ENCODE data around the gene MAIP1.

The MAIP1 gene

DNA sequence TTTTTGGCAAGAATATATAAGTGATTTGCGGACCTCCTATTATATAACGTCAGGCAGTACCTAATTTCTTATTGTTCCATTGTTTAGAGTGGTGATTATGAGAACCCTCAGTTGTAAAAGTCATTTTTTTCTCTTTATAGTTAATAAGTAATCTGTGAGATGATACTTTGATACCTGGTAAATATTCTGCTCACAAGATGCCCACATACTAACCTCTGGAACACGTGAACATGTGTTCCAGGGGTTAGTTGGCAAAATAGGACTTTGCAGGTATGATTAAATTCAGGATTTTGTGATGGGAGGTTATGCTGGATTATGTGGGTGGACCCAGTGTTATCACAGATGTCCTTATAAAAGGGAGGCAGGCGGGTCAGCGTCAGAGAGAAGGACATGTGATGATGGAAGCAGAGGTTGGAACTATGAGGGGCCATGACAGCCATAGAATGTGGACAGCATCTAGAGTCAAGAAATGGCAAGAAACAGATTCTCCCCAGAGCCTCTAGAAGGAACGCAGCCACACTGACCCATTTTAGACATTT lies 16.8 kb downstream of the MAIP1 start:
- TF ChIP-seq, protein P1, sequence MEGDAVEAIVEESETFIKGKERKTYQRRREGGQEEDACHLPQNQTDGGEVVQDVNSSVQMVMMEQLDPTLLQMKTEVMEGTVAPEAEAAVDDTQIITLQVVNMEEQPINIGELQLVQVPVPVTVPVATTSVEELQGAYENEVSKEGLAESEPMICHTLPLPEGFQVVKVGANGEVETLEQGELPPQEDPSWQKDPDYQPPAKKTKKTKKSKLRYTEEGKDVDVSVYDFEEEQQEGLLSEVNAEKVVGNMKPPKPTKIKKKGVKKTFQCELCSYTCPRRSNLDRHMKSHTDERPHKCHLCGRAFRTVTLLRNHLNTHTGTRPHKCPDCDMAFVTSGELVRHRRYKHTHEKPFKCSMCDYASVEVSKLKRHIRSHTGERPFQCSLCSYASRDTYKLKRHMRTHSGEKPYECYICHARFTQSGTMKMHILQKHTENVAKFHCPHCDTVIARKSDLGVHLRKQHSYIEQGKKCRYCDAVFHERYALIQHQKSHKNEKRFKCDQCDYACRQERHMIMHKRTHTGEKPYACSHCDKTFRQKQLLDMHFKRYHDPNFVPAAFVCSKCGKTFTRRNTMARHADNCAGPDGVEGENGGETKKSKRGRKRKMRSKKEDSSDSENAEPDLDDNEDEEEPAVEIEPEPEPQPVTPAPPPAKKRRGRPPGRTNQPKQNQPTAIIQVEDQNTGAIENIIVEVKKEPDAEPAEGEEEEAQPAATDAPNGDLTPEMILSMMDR (IDR thresholded peaks at IDR 0.05), result no peak
- H3K4me1 ChIP-seq, result no peaks in the 10 kb centered on the region
- DNase-seq, result no peak
- intact Hi-C loops (cut with DNase I; ENCODE audit: low total_unique reads), result no loop called here
- no peaks in the 10 kb centered on the region for H3K9me3 ChIP-seq
- H3K27ac ChIP-seq, result no peak overlapping the region
- no peak overlapping the region for H3K4me3 ChIP-seq
- no peaks in the 10 kb centered on the region for H3K27me3 ChIP-seq
- peaks cover 0 to 33% (median 1%) of the 10 kb centered on the region in 3 donors for H3K36me3 ChIP-seq

DNA sequence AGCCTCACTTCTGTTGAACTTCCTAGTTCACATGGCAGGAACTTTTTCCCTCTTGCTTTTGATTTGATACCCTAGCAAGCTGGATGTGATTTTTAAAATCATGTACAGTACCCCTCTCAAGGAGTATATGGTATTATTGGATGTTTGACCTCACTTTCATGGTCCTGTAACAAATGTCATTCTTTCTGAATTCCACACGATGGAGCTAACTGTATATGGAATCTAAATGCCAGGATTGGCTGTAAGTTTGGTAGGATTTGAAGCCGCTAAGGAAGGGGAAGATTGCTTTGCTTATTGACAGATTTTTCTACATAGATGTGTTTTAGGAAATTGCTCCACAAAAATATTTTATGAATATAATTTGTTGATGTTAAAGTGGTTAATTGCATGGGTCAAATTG lies 18.3 kb downstream of the MAIP1 start:
- TF ChIP-seq, protein P1 (IDR thresholded peaks at IDR 0.05), result peak; percentile 26 to 37
- no peaks in the 10 kb centered on the region for H3K27me3 ChIP-seq
- H3K4me3 ChIP-seq, result no peak overlapping the region
- H3K9me3 ChIP-seq, result no peaks in the 10 kb centered on the region
- no peaks in the 10 kb centered on the region for H3K4me1 ChIP-seq
- H3K27ac ChIP-seq, result no peak overlapping the region
- no peak for DNase-seq
- intact Hi-C loops (cut with DNase I; ENCODE audit: low total_unique reads), result no loop called here
- H3K36me3 ChIP-seq, result peaks cover 0 to 33% (median 0%) of the 10 kb centered on the region in 3 donors

DNA sequence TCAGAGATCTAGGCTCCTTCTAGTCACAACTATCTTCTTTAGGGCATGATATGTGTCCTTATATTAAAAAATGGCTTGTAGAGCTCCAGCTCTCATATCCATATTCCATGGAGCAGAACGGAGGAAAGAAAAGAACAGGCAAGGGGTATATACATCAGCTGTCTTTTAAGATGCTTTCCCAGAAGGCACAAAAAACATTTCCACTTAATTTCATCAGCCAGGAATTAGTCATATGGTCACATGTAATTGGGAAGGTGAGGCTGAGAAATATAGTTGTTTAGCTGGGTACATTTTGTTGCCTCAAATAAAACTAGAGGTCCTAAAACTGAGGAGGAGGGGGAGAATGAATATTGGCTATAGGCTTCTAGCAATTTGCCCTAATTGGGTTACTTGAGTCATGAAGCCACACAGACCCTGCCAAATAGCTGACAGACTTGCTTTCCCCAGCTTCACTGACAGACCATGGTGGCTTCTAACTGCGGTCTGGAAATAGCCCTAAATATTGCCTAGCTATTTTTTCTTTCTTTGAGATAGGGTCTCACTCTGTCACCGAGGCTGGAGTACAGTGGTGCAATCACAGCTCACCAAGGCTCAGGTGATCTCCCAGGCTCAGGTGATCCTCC lies 20.0 kb downstream of the MAIP1 start:
- Histone ChIP-seq H3K36me3 (peaks cover 0 to 22% (median 0%) of the 10 kb centered on the region in 3 donors), H3K27me3 (no peaks in the 10 kb centered on the region), H3K27ac (no peak overlapping the region), H3K4me3 (no peak overlapping the region), H3K4me1 (peaks cover 0 to 7% (median 3%) of the 10 kb centered on the region in 4 donors), H3K9me3 (no peaks in the 10 kb centered on the region)
- DNase-seq, result no peak
- intact Hi-C loops (cut with DNase I; ENCODE audit: low total_unique reads), result no loop called here
- TF ChIP-seq, protein P1 (IDR thresholded peaks at IDR 0.05), result no peak

DNA sequence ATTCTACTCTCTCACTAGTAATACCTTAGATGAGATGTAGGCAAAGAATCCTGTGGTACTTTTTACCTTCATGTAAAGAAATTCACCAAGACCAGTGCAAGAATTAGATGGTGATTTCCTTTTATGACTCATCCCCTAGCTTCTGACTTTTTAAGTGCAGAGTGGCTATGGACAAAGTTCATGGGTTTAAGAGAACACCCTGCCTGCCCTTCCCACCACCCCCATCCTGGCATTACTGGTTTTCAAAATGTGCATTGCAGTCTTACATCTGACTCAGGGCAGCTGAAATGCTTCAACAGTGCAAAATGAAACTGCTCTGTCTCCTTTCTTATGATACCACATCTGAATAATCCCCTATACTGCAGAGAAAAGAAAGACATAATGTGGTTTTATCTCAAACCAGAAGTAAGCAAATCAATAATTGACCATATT lies 22.6 kb downstream of the MAIP1 start:
- H3K27me3 ChIP-seq, result no peaks in the 10 kb centered on the region
- TF ChIP-seq, protein P1 (IDR thresholded peaks at IDR 0.05), result no peak
- H3K27ac ChIP-seq, result no peak overlapping the region
- H3K36me3 ChIP-seq, result peaks cover 0 to 6% (median 0%) of the 10 kb centered on the region in 3 donors
- H3K4me3 ChIP-seq, result no peak overlapping the region
- H3K4me1 ChIP-seq, result peaks cover 0 to 7% (median 3%) of the 10 kb centered on the region in 4 donors
- H3K9me3 ChIP-seq, result no peaks in the 10 kb centered on the region
- intact Hi-C loops (cut with DNase I; ENCODE audit: low total_unique reads), result no loop called here
- DNase-seq, result no peak

DNA sequence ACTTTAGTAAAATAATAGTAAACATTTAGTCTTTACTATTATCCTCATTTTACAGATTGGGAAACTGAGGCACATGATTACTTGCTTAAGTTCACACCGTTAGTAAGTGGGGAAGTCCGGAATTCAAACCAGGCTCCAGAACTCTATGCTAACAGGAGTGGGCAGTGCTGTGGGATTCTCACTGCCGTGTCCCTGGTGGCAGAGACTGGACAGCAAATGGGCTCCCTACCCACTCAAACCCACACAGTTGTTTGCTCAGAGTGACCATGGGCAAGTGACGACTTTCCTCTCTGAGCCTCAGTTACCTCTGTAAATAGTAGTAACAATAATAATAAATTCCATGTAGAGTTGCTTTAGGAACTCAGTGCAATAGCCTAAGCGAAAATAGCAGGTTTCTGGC lies 24.0 kb downstream of the MAIP1 start:
- no peaks in the 10 kb centered on the region for H3K27me3 ChIP-seq
- H3K4me3 ChIP-seq, result no peak overlapping the region
- peaks cover 0 to 7% (median 3%) of the 10 kb centered on the region in 4 donors for H3K4me1 ChIP-seq
- H3K36me3 ChIP-seq, result peaks cover 0 to 3% (median 0%) of the 10 kb centered on the region in 3 donors
- no peak for DNase-seq
- H3K9me3 ChIP-seq, result no peaks in the 10 kb centered on the region
- H3K27ac ChIP-seq, result no peak overlapping the region
- intact Hi-C loops (cut with DNase I; ENCODE audit: low total_unique reads), result no loop called here
- TF ChIP-seq, protein P1 (IDR thresholded peaks at IDR 0.05), result no peak

Measured in tibial artery (tissue), 4 donors.